ENCODE measurements around the gene SCYL2. TPM values are rescaled to one million over a fixed set of nuclear protein-coding genes. Genes with fewer than 3 reads are reported as not detected.

Gene SCYL2
- total RNA-seq, 1 donor from 2014 or later = 53.9 TPM

- H3K4me1 Mint-ChIP-seq (ENCODE audit: low read depth) = no peaks in the 10 kb centered on the region
- H3K36me3 Mint-ChIP-seq (ENCODE audit: low read depth) = no peaks in the 10 kb centered on the region
- no peak overlapping the region for H3K27ac Mint-ChIP-seq (ENCODE audit: unreplicated experiment)
- TF ChIP-seq CTCF (IDR thresholded peaks at IDR 0.05) = no peak
- H3K9me3 Mint-ChIP-seq (ENCODE audit: low read depth) = no peaks in the 10 kb centered on the region
- H3K4me3 Mint-ChIP-seq (ENCODE audit: unreplicated experiment) = no peak overlapping the region
- no peaks in the 10 kb centered on the region for H3K27me3 Mint-ChIP-seq (ENCODE audit: low read depth)
- DNase-seq (ENCODE audit: low spot score) = no peak
These were observed 27.4 kb upstream of the SCYL2 start for GRCh38 chr12:100239589-100239988.

GRCh38 chr12:100243137-100243536, 23.8 kb upstream of the SCYL2 start:
- Mint-ChIP-seq H3K36me3 (ENCODE audit: low read depth) (no peaks in the 10 kb centered on the region), H3K9me3 (ENCODE audit: low read depth) (no peaks in the 10 kb centered on the region), H3K4me1 (ENCODE audit: low read depth) (no peaks in the 10 kb centered on the region), H3K4me3 (ENCODE audit: unreplicated experiment) (no peak overlapping the region), H3K27ac (ENCODE audit: unreplicated experiment) (no peak overlapping the region), H3K27me3 (ENCODE audit: low read depth) (no peaks in the 10 kb centered on the region)
- no peak for DNase-seq (ENCODE audit: low spot score)
- TF ChIP-seq CTCF (IDR thresholded peaks at IDR 0.05) = no peak

GRCh38 chr12:100247765-100248164, 19.2 kb upstream of the SCYL2 start:
- peaks cover 8% of the 10 kb centered on the region for H3K4me1 Mint-ChIP-seq (ENCODE audit: low read depth)
- H3K4me3 Mint-ChIP-seq (ENCODE audit: unreplicated experiment) = no peak overlapping the region

GRCh38 chr12:100248886-100249285, 18.1 kb upstream of the SCYL2 start:
- no peak for DNase-seq (ENCODE audit: low spot score)
- no peaks in the 10 kb centered on the region for H3K36me3 Mint-ChIP-seq (ENCODE audit: low read depth)
- H3K4me1 Mint-ChIP-seq (ENCODE audit: low read depth) = peaks cover 8% of the 10 kb centered on the region
- TF ChIP-seq CTCF (IDR thresholded peaks at IDR 0.05) = no peak
- no peak overlapping the region for H3K4me3 Mint-ChIP-seq (ENCODE audit: unreplicated experiment)
- H3K27ac Mint-ChIP-seq (ENCODE audit: unreplicated experiment) = no peak overlapping the region
- no peaks in the 10 kb centered on the region for H3K27me3 Mint-ChIP-seq (ENCODE audit: low read depth)
- no peaks in the 10 kb centered on the region for H3K9me3 Mint-ChIP-seq (ENCODE audit: low read depth)

More at GRCh38 chr12:100247765-100248164, 19.2 kb upstream of the SCYL2 start:
- Mint-ChIP-seq H3K9me3 (ENCODE audit: low read depth) (no peaks in the 10 kb centered on the region), H3K27me3 (ENCODE audit: low read depth) (no peaks in the 10 kb centered on the region), H3K27ac (ENCODE audit: unreplicated experiment) (no peak overlapping the region), H3K36me3 (ENCODE audit: low read depth) (no peaks in the 10 kb centered on the region)
- TF ChIP-seq CTCF (IDR thresholded peaks at IDR 0.05) = no peak
- no peak for DNase-seq (ENCODE audit: low spot score)

- peaks cover 8% of the 10 kb centered on the region for H3K4me1 Mint-ChIP-seq (ENCODE audit: low read depth)
- TF ChIP-seq CTCF (IDR thresholded peaks at IDR 0.05) = no peak
- H3K27me3 Mint-ChIP-seq (ENCODE audit: low read depth) = no peaks in the 10 kb centered on the region
- no peak overlapping the region for H3K4me3 Mint-ChIP-seq (ENCODE audit: unreplicated experiment)
- no peak for DNase-seq (ENCODE audit: low spot score)
- H3K36me3 Mint-ChIP-seq (ENCODE audit: low read depth) = no peaks in the 10 kb centered on the region
- no peak overlapping the region for H3K27ac Mint-ChIP-seq (ENCODE audit: unreplicated experiment)
- H3K9me3 Mint-ChIP-seq (ENCODE audit: low read depth) = no peaks in the 10 kb centered on the region
These were observed 17.0 kb upstream of the SCYL2 start for GRCh38 chr12:100249941-100250340.
